ENCODE data around the gene TRIM7.
"Not testable (repeated sequence)": the region's sequence is repeated elsewhere in the genome, so short reads cannot be mapped to it uniquely, and the experiment has no call there.

TRIM7 gene

GRCh38 chr5:181192337-181193046, 12.5 kb downstream of the TRIM7 start:
- no peak for DNase-seq (ENCODE audit: low read depth)

- DNase-seq (ENCODE audit: low read depth) = peak; percentile 90
These were observed 13.3 kb downstream of the TRIM7 start for GRCh38 chr5:181191526-181192336.

GRCh38 chr5:181190711-181191525, 14.1 kb downstream of the TRIM7 start:
- DNase-seq (ENCODE audit: low read depth) = peak; percentile 30

GRCh38 chr5:181189962-181190710, 14.9 kb downstream of the TRIM7 start:
- peak; percentile 24 for DNase-seq (ENCODE audit: low read depth)

- DNase-seq (ENCODE audit: low read depth) = peak; percentile 23
These were observed 15.5 kb downstream of the TRIM7 start for GRCh38 chr5:181189363-181189961.

GRCh38 chr5:181188700-181189362, 16.2 kb downstream of the TRIM7 start:
- DNase-seq (ENCODE audit: low read depth) = peak; percentile 45

GRCh38 chr5:181187500-181188213, 17.3 kb downstream of the TRIM7 start:
- DNase-seq (ENCODE audit: low read depth) = no peak

GRCh38 chr5:181186986-181187499, 18.0 kb downstream of the TRIM7 start:
- DNase-seq (ENCODE audit: low read depth) = no peak

- DNase-seq (ENCODE audit: low read depth) = no peak
These were observed 19.0 kb downstream of the TRIM7 start for GRCh38 chr5:181186022-181186421.

GRCh38 chr5:181185560-181185959, 19.4 kb downstream of the TRIM7 start:
- no peak for DNase-seq (ENCODE audit: low read depth)

- DNase-seq (ENCODE audit: low read depth) = no peak
These were observed 20.2 kb downstream of the TRIM7 start for GRCh38 chr5:181184845-181185216.

- DNase-seq (ENCODE audit: low read depth) = no peak
These were observed 22.3 kb downstream of the TRIM7 start for GRCh38 chr5:181182651-181183050.

GRCh38 chr5:181181650-181182565, 23.1 kb downstream of the TRIM7 start:
- DNase-seq (ENCODE audit: low read depth) = peak; percentile 51

GRCh38 chr5:181177559-181177958, 27.4 kb downstream of the TRIM7 start:
- not testable (repeated sequence) for DNase-seq (ENCODE audit: low read depth)

- no peak for DNase-seq (ENCODE audit: low read depth)
These were observed 28.6 kb downstream of the TRIM7 start for GRCh38 chr5:181176254-181176952.

- no peak for DNase-seq (ENCODE audit: low read depth)
These were observed 31.3 kb downstream of the TRIM7 start for GRCh38 chr5:181173420-181174342.

- DNase-seq (ENCODE audit: low read depth) = no peak
These were observed 32.0 kb downstream of the TRIM7 start for GRCh38 chr5:181173027-181173419.

All from T-helper 22 cell (primary cell).